Measurements from ENCODE around the gene NBAS.

GRCh38 chr2:15494877-15495276 is 66.3 kb downstream of the NBAS start:
- TF ChIP-seq POLR2A (IDR thresholded peaks at IDR 0.05; ENCODE audit: low read depth, low read length) (no peak), POLR2AphosphoS5 (IDR thresholded peaks at IDR 0.05; ENCODE audit: low read depth, low read length) (no peak)

All from GM12892 (cell line).